T47D (cell line): ENCODE measurements around the gene ZNF486.
A peak's percentile ranks its signal among the peaks of the same experiment; 100 is the strongest.
"Not testable (repeated sequence)": the region's sequence is repeated elsewhere in the genome, so short reads cannot be mapped to it uniquely, and the experiment has no call there.

Experiments
- DNase-seq, 2 experiments: peaks; one replicate each; pipeline versions ENCODE4 v3.0.0 to v3.0.0-alpha.2; 2011 to 2012; ENCODE audit warnings: low read depth in 1 of 2, low spot score in 1 of 2
- JUND ChIP-seq: IDR thresholded peaks from 2 replicates; pipeline ENCODE4 v1.6.1; 2012; ENCODE audit warnings: low read depth
- in situ Hi-C: cut with HindIII; loops from 2 replicates; pipeline ENCODE4 v1.10.0; 2016; ENCODE audit warnings: low sequenced_read_pairs, low pct_unique_long_range_greater_than_20kb

ZNF486 gene

DNA sequence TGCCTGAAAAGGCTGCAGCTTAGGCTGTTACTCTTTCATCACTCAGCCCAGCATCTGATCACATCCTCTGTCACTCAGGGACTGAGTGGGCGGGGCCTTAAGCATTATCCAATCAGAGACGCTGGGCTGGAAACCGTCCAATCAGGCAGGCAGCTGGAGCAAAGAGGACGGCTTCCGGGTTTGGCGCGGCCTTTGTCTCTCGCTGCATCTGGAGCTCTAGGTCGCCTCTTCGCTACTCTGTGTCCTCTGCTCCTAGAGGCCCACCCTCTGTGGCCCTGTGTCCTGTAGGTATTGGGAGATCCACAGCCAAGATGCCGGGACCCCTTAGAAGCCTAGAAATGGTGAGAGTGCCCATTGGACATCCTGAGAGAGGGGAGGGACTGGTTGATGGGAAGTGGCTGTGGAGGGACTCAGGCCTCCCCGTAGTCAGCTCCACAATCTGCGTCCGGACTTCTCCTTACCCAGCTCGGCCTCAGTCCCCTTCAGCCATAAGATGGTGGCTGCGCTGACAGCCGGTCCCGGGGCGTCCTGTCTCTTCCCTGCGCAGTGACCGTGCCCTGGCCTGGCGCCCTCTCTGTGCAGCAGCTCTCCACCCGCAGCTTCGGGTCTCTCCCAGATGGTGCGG, at the start of gene ZNF486:
Gene ZNF486, plus strand, starts transcription at position 195 of the 625 bp plus-strand sequence. Its CDS starts 117 bp downstream, at position 312.
- peak; percentile 56 to 97 for DNase-seq
- no peak for TF ChIP-seq JUND

DNA sequence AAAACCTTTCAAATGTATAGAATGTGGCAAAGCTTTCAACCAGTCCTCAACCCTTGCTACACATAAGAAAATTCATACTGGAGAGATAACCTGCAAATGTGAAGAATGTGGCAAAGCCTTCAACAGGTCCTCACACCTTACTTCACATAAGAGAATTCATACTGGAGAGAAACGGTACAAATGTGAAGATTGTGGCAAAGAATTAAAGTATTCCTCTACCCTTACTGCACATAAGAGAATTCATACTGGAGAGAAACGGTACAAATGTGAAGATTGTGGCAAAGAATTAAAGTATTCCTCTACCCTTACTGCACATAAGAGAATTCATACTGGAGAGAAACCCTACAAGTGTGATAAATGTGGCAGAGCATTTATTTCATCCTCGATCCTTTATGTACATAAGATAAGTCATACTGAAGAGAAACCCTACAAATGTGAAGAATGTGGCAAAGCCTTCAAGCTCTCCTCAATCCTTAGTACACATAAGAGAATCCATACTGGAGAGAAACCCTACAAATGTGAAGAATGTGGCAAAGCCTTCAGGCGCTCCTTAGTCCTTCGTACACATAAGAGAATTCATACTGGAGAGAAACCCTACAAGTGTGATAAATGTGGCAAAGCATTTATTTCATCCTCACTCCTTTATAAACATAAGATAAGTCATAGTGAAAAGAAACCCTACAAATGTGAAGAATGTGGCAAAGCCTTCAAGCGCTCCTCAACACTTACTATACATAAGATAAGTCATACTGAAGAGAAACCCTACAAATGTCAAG, 48.8 kb upstream of the ZNF486 start:
- DNase-seq, in situ Hi-C loops: not testable (repeated sequence)

More for the DNA sequence above, at the start of gene ZNF486:
- in situ Hi-C loops = no loop called here

DNA sequence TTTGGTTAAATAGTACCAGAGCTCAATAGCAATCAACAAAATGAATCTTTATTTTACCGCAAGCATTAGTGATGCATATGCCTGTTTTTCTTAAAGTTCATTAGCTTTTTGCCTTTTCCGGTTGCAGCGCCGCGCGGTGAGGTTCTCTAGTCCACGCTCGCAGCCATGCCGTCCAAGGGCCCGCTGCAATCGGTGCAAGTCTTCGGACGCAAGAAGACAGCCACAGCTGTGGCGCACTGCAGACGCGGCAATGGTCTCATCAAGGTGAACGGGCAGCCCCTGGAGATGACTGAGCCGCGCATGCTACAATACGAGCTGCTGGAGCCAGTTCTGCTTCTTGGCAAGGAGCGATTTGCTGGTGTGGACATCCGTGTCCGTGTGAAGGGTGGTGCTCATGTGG, 42.1 kb upstream of the ZNF486 start:
- DNase-seq = no peak
- in situ Hi-C loops = no loop called here

DNA sequence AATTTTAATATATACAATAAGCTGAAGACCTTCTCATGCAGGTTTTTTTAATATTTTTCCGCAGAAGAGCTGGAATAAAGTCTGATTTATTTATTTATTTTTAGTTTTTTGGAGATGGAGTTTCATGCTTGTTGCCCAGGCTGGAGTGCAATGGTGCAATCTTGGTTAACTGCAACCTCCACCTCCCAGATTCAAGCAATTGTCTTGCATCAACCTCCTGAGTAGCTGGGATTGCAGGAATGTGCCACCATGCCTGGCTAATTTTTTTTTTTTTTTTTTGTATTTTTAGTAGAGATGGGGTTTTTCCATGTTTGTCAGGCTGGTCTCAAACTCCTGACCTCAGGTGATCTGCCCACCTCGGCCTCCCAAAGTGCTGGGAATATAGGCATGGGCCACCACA, 34.1 kb upstream of the ZNF486 start:
- in situ Hi-C loops, DNase-seq: not testable (repeated sequence)

More for the DNA sequence above, 42.1 kb upstream of the ZNF486 start:
- TF ChIP-seq JUND = no peak

DNA sequence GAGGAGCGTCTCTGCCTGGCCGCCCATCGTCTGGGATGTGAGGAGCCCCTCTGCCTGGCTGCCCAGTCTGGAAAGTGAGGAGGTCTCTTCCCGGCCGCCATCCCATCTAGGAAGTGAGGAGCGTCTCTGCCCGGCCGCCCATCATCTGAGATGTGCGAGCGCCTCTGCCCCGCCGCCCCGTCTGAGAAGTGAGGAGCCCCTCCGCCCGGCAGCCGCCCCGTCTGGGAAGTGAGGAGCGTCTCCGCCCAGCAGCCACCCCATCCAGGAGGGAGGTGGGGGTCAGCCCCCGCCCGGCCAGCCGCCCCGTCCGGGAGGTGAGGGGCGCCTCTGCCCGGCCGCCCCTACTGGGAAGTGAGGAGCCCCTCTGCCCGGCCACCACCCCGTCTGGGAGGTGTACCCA, 29.3 kb upstream of the ZNF486 start:
- DNase-seq, in situ Hi-C loops: not testable (repeated sequence)

DNA sequence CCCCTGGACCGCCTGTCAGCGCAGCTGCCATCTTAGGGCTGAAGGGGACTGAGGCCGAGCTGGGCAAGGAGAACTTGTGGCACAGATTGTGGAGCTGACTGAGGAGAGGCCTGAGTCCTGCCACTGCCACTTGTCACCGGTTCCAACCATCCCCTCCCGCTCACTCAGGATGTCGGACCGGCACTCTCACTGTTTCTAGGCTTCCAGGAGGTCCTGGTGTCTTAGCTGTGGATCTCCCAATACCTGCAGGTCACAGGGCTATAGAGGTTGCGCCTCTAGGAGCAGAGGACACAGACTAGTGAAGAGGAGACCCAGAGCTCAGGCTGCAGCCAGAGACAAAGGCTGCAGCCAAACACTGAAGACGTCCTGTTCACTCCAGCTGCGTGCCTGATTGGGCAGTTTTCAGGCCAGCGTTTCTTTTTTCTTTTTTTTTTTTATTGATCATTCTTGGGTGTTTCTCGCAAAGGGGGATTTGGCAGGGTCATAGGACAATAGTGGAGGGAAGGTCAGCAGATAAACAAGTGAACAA, 15.3 kb upstream of the ZNF486 start:
- DNase-seq = no peak
- in situ Hi-C loops = no loop called here
- no peak for TF ChIP-seq JUND

DNA sequence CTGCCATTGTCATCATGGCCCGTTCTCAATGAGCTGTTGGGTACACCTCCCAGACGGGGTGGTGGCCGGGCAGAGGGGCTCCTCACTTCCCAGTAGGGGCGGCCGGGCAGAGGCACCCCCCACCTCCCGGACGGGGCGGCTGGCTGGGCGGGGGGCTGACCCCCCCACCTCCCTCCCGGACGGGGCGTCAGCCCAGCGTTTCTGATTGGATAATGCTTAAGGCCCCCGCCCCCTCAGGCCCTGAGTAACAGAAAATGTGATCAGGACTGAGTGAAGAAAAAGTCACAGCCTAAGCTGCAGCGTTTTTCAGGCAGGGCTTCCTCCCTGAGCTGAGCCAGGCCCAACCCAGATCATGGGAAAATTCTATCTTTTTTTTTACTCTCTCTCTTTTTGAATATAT, 14.5 kb upstream of the ZNF486 start:
- DNase-seq, in situ Hi-C loops: not testable (repeated sequence)

DNA sequence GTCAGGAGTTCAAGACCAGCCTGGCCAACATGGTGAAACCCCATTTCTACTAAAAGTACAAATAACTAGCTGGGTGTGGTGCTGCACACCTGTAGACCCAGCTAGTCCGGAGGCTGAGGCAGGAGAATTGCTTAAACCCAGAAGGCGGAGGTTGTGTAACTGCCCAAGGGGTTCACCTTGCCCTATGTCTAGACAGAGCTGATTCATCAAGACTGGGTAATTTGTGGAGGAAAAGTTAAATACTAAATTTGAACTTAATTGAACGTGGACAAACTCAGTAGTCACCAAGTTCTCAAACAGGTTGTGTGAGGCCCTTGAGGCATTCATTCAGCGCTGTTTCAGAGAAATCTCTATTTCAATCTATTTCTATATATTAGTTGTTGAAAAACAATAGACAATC, 13.7 kb upstream of the ZNF486 start:
- no peak for TF ChIP-seq JUND
- in situ Hi-C loops = no loop called here
- DNase-seq = peak in 1 of 2 experiments; percentile 60

DNA sequence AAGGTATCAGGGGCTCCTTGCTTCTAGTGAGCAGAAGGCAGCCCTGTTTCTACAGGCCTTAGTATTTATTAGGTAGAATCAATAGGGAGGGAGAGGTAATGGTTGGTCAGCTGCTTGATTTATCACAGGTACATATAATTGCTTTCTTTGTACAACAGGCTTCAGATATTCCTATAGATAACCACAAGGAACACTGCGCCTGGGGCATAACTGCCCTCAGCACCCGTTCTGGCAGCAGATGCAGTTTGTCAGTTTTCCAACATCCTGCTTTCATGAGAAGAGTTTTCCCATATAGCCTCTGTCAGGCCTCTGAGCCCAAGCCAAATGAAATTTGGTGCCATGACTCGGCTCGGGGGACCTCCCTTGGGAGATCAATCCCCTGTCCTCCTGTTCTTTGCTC, 12.4 kb upstream of the ZNF486 start:
- in situ Hi-C loops = no loop called here
- no peak for TF ChIP-seq JUND

DNA sequence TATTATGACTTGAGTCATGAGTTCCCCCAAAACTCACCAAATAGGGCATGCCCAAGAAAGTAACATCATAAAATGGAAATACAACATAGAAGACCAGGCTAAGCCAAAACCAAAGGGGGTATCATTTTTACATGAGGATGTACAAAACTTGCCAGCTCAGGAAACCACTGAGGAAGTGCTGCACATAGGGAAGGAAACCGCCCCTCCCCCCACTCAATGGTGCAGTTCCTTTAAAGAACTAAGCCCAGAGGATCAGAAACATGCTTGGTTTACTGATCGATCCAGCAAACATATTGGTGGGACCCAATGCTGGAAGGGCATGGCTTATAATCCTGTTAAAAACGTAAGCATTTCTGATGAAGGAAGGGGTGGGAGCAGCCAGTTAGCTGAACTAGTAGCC, 4.2 kb upstream of the ZNF486 start:
- in situ Hi-C loops = no loop called here
- no peak for TF ChIP-seq JUND
- no peak for DNase-seq

More for the DNA sequence above, 12.4 kb upstream of the ZNF486 start:
- DNase-seq = peak in 1 of 2 experiments; percentile 88

DNA sequence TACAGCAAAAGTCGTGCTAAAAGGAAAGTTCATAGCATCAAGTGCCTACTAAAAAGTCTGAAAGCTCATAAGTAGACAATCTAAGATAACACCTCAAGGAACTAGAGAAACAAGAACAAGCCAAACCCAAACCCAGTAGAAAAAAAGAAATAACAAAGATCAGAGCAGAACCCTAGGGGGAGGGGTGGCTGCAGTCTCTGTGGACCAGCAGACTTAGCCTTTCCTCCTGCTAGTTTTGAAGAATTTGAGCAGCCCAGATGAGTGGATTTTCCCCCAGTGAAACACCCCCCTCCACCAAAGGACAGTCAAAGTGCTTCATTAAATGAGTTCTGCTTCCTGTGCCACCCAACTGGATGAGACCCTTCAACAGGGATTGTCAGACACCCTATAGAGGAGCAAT, 2.6 kb upstream of the ZNF486 start:
- no peak for DNase-seq
- in situ Hi-C loops = no loop called here
- TF ChIP-seq JUND = no peak

DNA sequence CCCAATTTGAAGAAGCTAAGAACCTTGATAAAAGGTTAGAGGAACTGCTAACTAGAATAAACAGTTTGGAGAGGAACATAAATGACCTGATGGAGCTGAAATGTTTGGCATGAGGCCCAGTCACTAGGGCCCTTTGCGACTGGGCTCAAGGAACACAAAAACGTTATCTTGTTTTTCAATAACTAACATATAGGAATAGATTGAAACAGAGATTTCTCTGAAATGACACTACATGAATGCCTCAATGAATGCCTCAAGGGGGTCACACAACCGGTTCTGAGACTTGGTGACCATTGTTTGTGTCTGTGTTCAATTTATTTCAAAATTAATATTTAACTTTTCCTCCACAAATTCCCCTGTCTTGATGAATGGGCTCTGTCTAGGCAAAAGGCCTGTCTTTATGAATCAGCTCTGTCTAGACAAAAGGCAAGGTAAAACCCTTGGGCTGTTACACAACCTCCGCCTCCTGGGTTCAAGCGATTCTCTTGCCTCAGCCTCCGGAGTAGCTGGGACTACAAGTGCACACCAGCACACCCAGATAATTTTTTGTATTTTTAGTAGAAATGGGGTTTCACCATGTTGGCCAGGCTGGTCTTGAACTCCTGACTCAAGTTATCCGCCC, 932 bp upstream of the ZNF486 start:
- in situ Hi-C loops = no loop called here
- TF ChIP-seq JUND = no peak
- peak in 1 of 2 experiments; percentile 49 for DNase-seq

DNA sequence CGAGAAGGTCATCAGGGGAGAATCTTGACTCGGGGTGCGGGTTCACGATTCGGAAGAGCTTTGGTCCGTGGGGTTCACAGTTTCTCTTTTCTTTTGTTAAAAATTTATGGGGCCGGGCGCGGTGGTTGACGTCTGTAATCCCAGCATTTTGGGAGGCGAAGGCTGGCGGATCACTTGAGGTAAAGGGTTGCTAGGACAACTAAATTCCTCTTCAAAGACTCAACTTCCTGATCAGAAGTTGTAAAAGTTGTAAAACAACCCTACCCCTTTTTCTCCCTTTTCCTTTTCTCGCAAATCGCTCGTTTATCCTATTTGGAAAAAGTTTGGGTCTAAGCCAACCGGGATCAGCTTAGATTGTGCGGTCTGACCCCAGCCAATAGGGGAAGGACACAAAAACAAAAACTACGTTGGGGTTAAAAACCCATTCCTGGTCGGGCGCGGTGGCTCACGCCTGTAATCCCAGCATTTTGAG, 673 bp downstream of the ZNF486 start:
- peak in 1 of 2 experiments; percentile 12 for DNase-seq
- in situ Hi-C loops = no loop called here
- no peak for TF ChIP-seq JUND
